PC-9 (cell line): ENCODE data around the gene IFNL2.
"Not testable (repeated sequence)": the region's sequence is repeated elsewhere in the genome, so short reads cannot be mapped to it uniquely, and the experiment has no call there.

Experiments used
- CTCF ChIP-seq: fragments of 200-600 bp; sonication (generic); conservative IDR thresholded peaks from 2 replicates; pipeline ENCODE4 v1.6.1; 2017; ENCODE audit warnings: mixed run types, antibody characterized with exemption, mild to moderate bottlenecking, moderate library complexity
- EZH2 ChIP-seq: fragments of 200-600 bp; sonication (generic); IDR thresholded peaks from 2 replicates; pipeline ENCODE4 v1.8.0; 2017; ENCODE audit warnings: antibody characterized with exemption, low read depth

DNA sequence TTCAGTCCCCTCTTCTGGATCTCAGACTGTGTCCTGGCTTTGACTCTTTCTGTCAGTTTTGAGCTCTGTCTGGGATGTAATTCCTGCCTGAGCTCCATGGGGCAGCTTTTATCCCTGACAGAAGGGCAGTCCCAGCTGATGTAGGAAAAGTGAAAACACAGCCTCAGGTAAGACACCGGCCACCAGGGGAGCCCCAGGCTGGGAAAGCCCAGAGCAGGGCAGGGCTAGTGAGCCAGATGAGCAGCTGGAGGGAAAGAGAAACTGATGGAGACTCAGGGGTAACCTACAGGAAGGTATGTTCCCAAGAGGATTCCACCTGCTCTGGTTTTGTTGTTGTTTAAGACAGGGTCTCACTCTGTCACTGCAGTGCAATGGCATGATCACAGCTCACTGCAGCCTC is 23.0 kb upstream of the IFNL2 start:
- not testable (repeated sequence) for TF ChIP-seq CTCF, EZH2
